ENCODE data around the gene SNX4. TPM values are rescaled to one million over a fixed set of nuclear protein-coding genes. Genes with fewer than 3 reads are reported as not detected.
"Not testable (repeated sequence)": the region's sequence is repeated elsewhere in the genome, so short reads cannot be mapped to it uniquely, and the experiment has no call there.

Gene SNX4
- total and polyA plus RNA-seq, 2 donors = 27.3 to 46.6 TPM

DNA sequence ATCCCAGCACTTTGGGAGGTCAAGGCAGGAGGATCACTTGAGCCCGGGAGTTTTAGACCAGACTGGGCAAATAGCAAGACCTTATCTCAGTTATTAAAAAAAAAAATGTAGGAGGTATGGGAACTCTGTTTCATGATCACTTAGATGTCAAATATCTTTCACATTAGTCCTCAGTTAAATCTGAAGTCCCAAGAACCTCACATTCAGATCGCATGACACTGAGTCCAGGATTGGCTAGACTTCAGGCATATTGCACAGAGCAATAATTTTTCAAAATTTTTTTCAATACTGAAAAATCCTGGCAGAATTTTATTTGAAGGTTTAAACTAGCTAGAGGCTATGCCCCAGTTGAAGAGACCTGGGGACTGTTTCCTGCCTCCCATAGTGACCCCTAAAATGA, 88.6 kb downstream of the SNX4 start:
- WGBS = 99% methylated on average over 2 of the region's 2 CpGs
- no peak for DNase-seq (ENCODE audit: low read depth in 6 of 9, low spot score in 9 of 9)

GRCh38 chr3:125428216-125428830, 91.7 kb downstream of the SNX4 start:
- no peak for DNase-seq (ENCODE audit: low read depth in 6 of 9, low spot score in 9 of 9)
- Histone ChIP-seq H3K4me3 (ENCODE audit: low read length in 2 of 2) (no peak overlapping the region), H3K36me3 (ENCODE audit: control insufficient read depth in 2 of 2, insufficient read depth in 2 of 2, low read length in 1 of 2) (no peaks in the 10 kb centered on the region), H3K27ac (ENCODE audit: low read depth in 1 of 2, low read length in 1 of 2) (no peak overlapping the region), H3K4me1 (ENCODE audit: control insufficient read depth in 2 of 2, insufficient read depth in 2 of 2, low read length in 2 of 2) (no peaks in the 10 kb centered on the region), H3K27me3 (ENCODE audit: control insufficient read depth in 2 of 2, insufficient read depth in 1 of 2, low read length in 1 of 2) (no peaks in the 10 kb centered on the region), H3K9me3 (ENCODE audit: control insufficient read depth in 2 of 2, insufficient read depth in 1 of 2, low read length in 1 of 2) (no peaks in the 10 kb centered on the region)
- 94% methylated on average over 7 of the region's 7 CpGs for WGBS

More for the DNA sequence above, 88.6 kb downstream of the SNX4 start:
- H3K4me1 ChIP-seq (ENCODE audit: control insufficient read depth in 2 of 2, insufficient read depth in 2 of 2, low read length in 2 of 2) = no peaks in the 10 kb centered on the region
- no peak overlapping the region for H3K4me3 ChIP-seq (ENCODE audit: low read length in 2 of 2)
- H3K27ac ChIP-seq (ENCODE audit: low read depth in 1 of 2, low read length in 1 of 2) = no peak overlapping the region
- H3K36me3 ChIP-seq (ENCODE audit: control insufficient read depth in 2 of 2, insufficient read depth in 2 of 2, low read length in 1 of 2) = no peaks in the 10 kb centered on the region
- H3K9me3 ChIP-seq (ENCODE audit: control insufficient read depth in 2 of 2, insufficient read depth in 1 of 2, low read length in 1 of 2) = no peaks in the 10 kb centered on the region
- no peaks in the 10 kb centered on the region for H3K27me3 ChIP-seq (ENCODE audit: control insufficient read depth in 2 of 2, insufficient read depth in 1 of 2, low read length in 1 of 2)

GRCh38 chr3:125418306-125418705, 101.7 kb downstream of the SNX4 start:
- no peak for DNase-seq (ENCODE audit: low read depth in 6 of 9, low spot score in 9 of 9)
- Histone ChIP-seq H3K4me1 (ENCODE audit: control insufficient read depth in 2 of 2, insufficient read depth in 2 of 2, low read length in 2 of 2) (no peaks in the 10 kb centered on the region), H3K27me3 (ENCODE audit: control insufficient read depth in 2 of 2, insufficient read depth in 1 of 2, low read length in 1 of 2) (peaks cover 0 to 3% of the 10 kb centered on the region in 2 donors), H3K9me3 (ENCODE audit: control insufficient read depth in 2 of 2, insufficient read depth in 1 of 2, low read length in 1 of 2) (no peaks in the 10 kb centered on the region), H3K36me3 (ENCODE audit: control insufficient read depth in 2 of 2, insufficient read depth in 2 of 2, low read length in 1 of 2) (no peaks in the 10 kb centered on the region), H3K4me3 (ENCODE audit: low read length in 2 of 2) (no peak overlapping the region), H3K27ac (ENCODE audit: low read depth in 1 of 2, low read length in 1 of 2) (no peak overlapping the region)
- WGBS = 97% methylated on average over 4 of the region's 4 CpGs

DNA sequence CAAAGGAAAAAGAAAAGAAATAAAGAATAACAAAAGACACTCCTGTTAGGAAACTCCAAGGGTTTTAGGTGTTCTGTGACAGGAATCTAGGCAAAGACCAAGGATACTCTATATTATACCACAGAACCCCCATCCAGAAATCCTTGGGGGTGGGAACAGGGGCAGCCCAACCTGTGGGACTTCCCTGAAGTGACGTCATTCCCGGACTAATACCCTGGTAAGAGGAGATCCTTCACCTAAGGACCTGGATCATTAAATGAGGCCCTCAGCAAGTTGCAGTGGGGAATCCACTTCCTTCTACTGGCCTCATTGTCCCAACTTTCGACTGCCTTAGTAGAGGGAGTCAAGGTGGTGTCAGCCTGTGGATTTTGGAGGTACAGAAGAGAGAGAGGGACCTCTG, 103.8 kb downstream of the SNX4 start:
- Histone ChIP-seq H3K4me3 (ENCODE audit: low read length in 2 of 2) (no peak overlapping the region), H3K4me1 (ENCODE audit: control insufficient read depth in 2 of 2, insufficient read depth in 2 of 2, low read length in 2 of 2) (no peaks in the 10 kb centered on the region), H3K36me3 (ENCODE audit: control insufficient read depth in 2 of 2, insufficient read depth in 2 of 2, low read length in 1 of 2) (no peaks in the 10 kb centered on the region), H3K9me3 (ENCODE audit: control insufficient read depth in 2 of 2, insufficient read depth in 1 of 2, low read length in 1 of 2) (no peaks in the 10 kb centered on the region), H3K27me3 (ENCODE audit: control insufficient read depth in 2 of 2, insufficient read depth in 1 of 2, low read length in 1 of 2) (peaks cover 0 to 5% of the 10 kb centered on the region in 2 donors), H3K27ac (ENCODE audit: low read depth in 1 of 2, low read length in 1 of 2) (no peak overlapping the region)
- DNase-seq (ENCODE audit: low read depth in 6 of 9, low spot score in 9 of 9) = no peak
- WGBS = 92% methylated on average over 3 of the region's 3 CpGs

DNA sequence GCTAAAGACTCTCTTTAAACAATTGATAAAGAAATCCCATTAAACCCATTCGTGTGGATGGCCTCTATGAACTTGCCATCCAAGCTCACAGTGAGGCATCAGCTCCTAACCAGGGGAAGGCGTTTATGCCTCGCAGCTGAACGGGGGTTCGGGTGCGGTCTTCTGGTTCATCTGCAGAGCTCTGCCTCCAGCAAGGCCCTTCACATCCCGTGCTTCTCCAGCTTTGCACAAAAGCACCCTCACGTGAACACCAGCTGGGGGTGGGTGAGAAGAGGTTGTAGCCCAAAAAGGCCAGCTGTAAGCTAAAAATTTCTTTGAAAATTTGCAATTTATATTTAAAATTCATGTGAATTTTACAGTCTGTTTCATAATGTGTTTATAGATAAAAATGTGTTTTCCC, 105.3 kb downstream of the SNX4 start:
- 85% methylated on average over 8 of the region's 8 CpGs for WGBS

GRCh38 chr3:125410922-125411321, 109.1 kb downstream of the SNX4 start:
- Histone ChIP-seq H3K9me3 (ENCODE audit: control insufficient read depth in 2 of 2, insufficient read depth in 1 of 2, low read length in 1 of 2) (no peaks in the 10 kb centered on the region), H3K27ac (ENCODE audit: low read depth in 1 of 2, low read length in 1 of 2) (no peak overlapping the region), H3K36me3 (ENCODE audit: control insufficient read depth in 2 of 2, insufficient read depth in 2 of 2, low read length in 1 of 2) (no peaks in the 10 kb centered on the region), H3K4me3 (ENCODE audit: low read length in 2 of 2) (no peak overlapping the region), H3K4me1 (ENCODE audit: control insufficient read depth in 2 of 2, insufficient read depth in 2 of 2, low read length in 2 of 2) (no peaks in the 10 kb centered on the region), H3K27me3 (ENCODE audit: control insufficient read depth in 2 of 2, insufficient read depth in 1 of 2, low read length in 1 of 2) (peaks cover 0 to 5% of the 10 kb centered on the region in 2 donors)
- 94% methylated on average over 6 of the region's 6 CpGs for WGBS
- DNase-seq (ENCODE audit: low read depth in 6 of 9, low spot score in 9 of 9) = no peak

More for the DNA sequence above, 105.3 kb downstream of the SNX4 start:
- Histone ChIP-seq H3K36me3 (ENCODE audit: control insufficient read depth in 2 of 2, insufficient read depth in 2 of 2, low read length in 1 of 2) (no peaks in the 10 kb centered on the region), H3K27ac (ENCODE audit: low read depth in 1 of 2, low read length in 1 of 2) (no peak overlapping the region), H3K4me3 (ENCODE audit: low read length in 2 of 2) (no peak overlapping the region), H3K4me1 (ENCODE audit: control insufficient read depth in 2 of 2, insufficient read depth in 2 of 2, low read length in 2 of 2) (no peaks in the 10 kb centered on the region), H3K27me3 (ENCODE audit: control insufficient read depth in 2 of 2, insufficient read depth in 1 of 2, low read length in 1 of 2) (peaks cover 0 to 5% of the 10 kb centered on the region in 2 donors), H3K9me3 (ENCODE audit: control insufficient read depth in 2 of 2, insufficient read depth in 1 of 2, low read length in 1 of 2) (no peaks in the 10 kb centered on the region)
- no peak for DNase-seq (ENCODE audit: low read depth in 6 of 9, low spot score in 9 of 9)

DNA sequence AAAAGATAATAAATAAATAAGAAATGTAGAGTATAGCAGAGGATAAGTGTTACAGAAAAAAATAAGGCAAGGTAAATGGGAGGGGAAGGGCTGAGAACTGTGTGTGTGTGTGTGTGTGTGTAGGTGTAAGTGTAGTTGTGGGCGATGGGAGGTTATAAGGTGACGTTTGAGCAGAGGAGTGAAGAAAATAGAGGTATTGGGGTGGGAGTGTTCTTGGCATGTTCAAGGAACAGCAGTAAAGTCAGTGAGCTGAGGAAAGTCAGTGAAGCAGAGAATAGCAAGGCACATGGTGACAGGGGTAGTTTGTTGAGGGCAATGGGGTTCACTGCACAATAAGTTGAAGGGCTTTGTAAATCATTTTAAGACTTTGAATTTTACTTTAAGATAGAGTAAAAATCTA, 113.9 kb downstream of the SNX4 start:
- Histone ChIP-seq H3K27ac (ENCODE audit: low read depth in 1 of 2, low read length in 1 of 2) (no peak overlapping the region), H3K4me1 (ENCODE audit: control insufficient read depth in 2 of 2, insufficient read depth in 2 of 2, low read length in 2 of 2) (no peaks in the 10 kb centered on the region), H3K4me3 (ENCODE audit: low read length in 2 of 2) (no peak overlapping the region), H3K27me3 (ENCODE audit: control insufficient read depth in 2 of 2, insufficient read depth in 1 of 2, low read length in 1 of 2) (no peaks in the 10 kb centered on the region), H3K36me3 (ENCODE audit: control insufficient read depth in 2 of 2, insufficient read depth in 2 of 2, low read length in 1 of 2) (no peaks in the 10 kb centered on the region), H3K9me3 (ENCODE audit: control insufficient read depth in 2 of 2, insufficient read depth in 1 of 2, low read length in 1 of 2) (no peaks in the 10 kb centered on the region)
- WGBS = 96% methylated on average over 2 of the region's 2 CpGs
- no peak for DNase-seq (ENCODE audit: low read depth in 6 of 9, low spot score in 9 of 9)

GRCh38 chr3:125405515-125405914, 114.5 kb downstream of the SNX4 start:
- not testable (repeated sequence) for H3K4me1 ChIP-seq (ENCODE audit: control insufficient read depth in 2 of 2, insufficient read depth in 2 of 2, low read length in 2 of 2); H3K4me3 ChIP-seq (ENCODE audit: low read length in 2 of 2); H3K9me3 ChIP-seq (ENCODE audit: control insufficient read depth in 2 of 2, insufficient read depth in 1 of 2, low read length in 1 of 2); DNase-seq (ENCODE audit: low read depth in 6 of 9, low spot score in 9 of 9); H3K27ac ChIP-seq (ENCODE audit: low read depth in 1 of 2, low read length in 1 of 2); H3K36me3 ChIP-seq (ENCODE audit: control insufficient read depth in 2 of 2, insufficient read depth in 2 of 2, low read length in 1 of 2); H3K27me3 ChIP-seq (ENCODE audit: control insufficient read depth in 2 of 2, insufficient read depth in 1 of 2, low read length in 1 of 2)
- WGBS = 95% methylated on average over 4 of the region's 4 CpGs

DNA sequence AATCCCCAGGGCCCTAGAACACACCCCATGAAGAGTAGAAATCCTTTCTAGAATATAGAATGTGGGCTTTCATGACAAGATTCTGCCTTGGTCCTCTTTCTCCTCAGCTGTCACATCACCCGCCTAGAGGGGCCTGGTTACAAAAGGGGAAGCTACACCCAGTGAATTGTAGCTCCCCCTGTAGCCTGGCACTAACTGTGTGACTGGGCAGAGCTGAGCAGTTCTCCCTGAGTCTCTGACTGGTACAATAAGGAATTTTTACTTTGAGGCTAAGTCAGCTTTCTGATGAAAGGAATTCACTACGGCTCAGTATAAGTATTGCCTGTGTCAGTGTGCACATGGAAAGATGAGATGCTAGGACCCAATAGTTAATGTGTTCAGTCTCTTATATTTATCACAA, 116.2 kb downstream of the SNX4 start:
- Histone ChIP-seq H3K27ac (ENCODE audit: low read depth in 1 of 2, low read length in 1 of 2) (no peak overlapping the region), H3K4me1 (ENCODE audit: control insufficient read depth in 2 of 2, insufficient read depth in 2 of 2, low read length in 2 of 2) (no peaks in the 10 kb centered on the region), H3K27me3 (ENCODE audit: control insufficient read depth in 2 of 2, insufficient read depth in 1 of 2, low read length in 1 of 2) (no peaks in the 10 kb centered on the region), H3K9me3 (ENCODE audit: control insufficient read depth in 2 of 2, insufficient read depth in 1 of 2, low read length in 1 of 2) (no peaks in the 10 kb centered on the region), H3K36me3 (ENCODE audit: control insufficient read depth in 2 of 2, insufficient read depth in 2 of 2, low read length in 1 of 2) (no peaks in the 10 kb centered on the region), H3K4me3 (ENCODE audit: low read length in 2 of 2) (no peak overlapping the region)
- WGBS = 78% methylated on average over 2 of the region's 2 CpGs
- no peak for DNase-seq (ENCODE audit: low read depth in 6 of 9, low spot score in 9 of 9)

Data from thymus (tissue), 11 donors.